ENCODE measurements around the gene BLACAT1.

Gene BLACAT1

GRCh38 chr1:205470131-205470530 is 14.3 kb upstream of the BLACAT1 start:
- no peaks in the 10 kb centered on the region; the same call in 1 of the 2 replicates for H3K27me3 ChIP-seq (replicated peaks; ENCODE audit: control insufficient read depth, insufficient read depth, low read length)
- TF ChIP-seq CTCF (IDR thresholded peaks at IDR 0.05; ENCODE audit: insufficient read depth, low read length, poor library complexity, severe bottlenecking): no peak

GRCh38 chr1:205466595-205467220 is 10.9 kb upstream of the BLACAT1 start:
- no peaks in the 10 kb centered on the region; the same call in 1 of the 2 replicates for H3K27me3 ChIP-seq (replicated peaks; ENCODE audit: control insufficient read depth, insufficient read depth, low read length)

More at GRCh38 chr1:205470131-205470530, 14.3 kb upstream of the BLACAT1 start:
- Histone ChIP-seq H3K36me3 (ENCODE audit: control insufficient read depth, insufficient read depth, low read length) (no peaks in the 10 kb centered on the region), H3K4me3 (replicated peaks; ENCODE audit: low read depth, low read length) (no peak overlapping the region)
- no peak for DNase-seq (ENCODE audit: extremely low read depth, insufficient read length)

GRCh38 chr1:205465392-205465791 is 9.5 kb upstream of the BLACAT1 start:
- Histone ChIP-seq H3K4me3 (replicated peaks; ENCODE audit: low read depth, low read length) (no peak overlapping the region), H3K36me3 (ENCODE audit: control insufficient read depth, insufficient read depth, low read length) (no peaks in the 10 kb centered on the region), H3K27me3 (replicated peaks; ENCODE audit: control insufficient read depth, insufficient read depth, low read length) (no peaks in the 10 kb centered on the region; the same call in none of the 2 replicates)
- TF ChIP-seq CTCF (IDR thresholded peaks at IDR 0.05; ENCODE audit: insufficient read depth, low read length, poor library complexity, severe bottlenecking): no peak
- no peak for DNase-seq (ENCODE audit: extremely low read depth, insufficient read length)

More at GRCh38 chr1:205466595-205467220, 10.9 kb upstream of the BLACAT1 start:
- DNase-seq (ENCODE audit: extremely low read depth, insufficient read length): no peak
- H3K36me3 ChIP-seq (ENCODE audit: control insufficient read depth, insufficient read depth, low read length): no peaks in the 10 kb centered on the region
- TF ChIP-seq CTCF (IDR thresholded peaks at IDR 0.05; ENCODE audit: insufficient read depth, low read length, poor library complexity, severe bottlenecking): no peak
- H3K4me3 ChIP-seq (replicated peaks; ENCODE audit: low read depth, low read length): no peak overlapping the region

DNA sequence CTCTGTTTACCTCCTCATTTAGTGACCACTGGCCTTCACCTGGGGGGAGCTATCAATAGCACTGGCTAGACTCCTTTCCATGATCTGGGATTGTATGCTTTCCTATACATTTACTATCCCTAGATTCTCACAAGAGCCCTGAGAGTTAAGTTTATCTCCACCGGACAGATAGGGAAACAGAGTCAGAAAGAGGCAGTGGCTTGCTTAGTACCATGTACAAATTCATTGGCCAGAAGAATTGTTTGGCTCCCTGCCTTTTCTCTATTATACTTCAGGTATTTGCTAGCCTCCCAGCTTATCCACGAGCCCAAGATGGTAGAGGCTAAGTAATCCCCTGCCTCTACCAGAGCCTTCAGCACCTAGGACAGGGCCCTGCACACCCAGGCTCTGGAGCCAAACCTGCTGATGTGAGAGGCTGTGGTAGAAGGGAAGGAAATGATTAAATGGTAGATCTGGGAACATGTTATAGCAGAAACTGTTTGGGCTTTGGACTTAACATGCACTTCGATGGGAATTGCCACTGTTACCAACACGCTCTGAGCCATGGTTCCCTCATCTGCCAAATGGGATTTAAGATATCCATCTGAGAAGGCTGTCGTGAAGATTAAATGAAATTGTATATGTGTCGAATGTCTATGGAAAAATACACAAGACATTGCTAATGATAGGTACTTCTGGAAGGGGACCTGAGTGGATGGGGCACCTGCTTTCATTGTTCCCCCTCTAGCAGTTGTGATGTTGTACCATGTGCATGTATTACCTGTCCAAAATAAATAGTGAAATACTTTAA is 3.1 kb upstream of the BLACAT1 start:
- Histone ChIP-seq H3K36me3 (ENCODE audit: control insufficient read depth, insufficient read depth, low read length) (no peaks in the 10 kb centered on the region), H3K4me3 (replicated peaks; ENCODE audit: low read depth, low read length) (no peak overlapping the region), H3K27me3 (replicated peaks; ENCODE audit: control insufficient read depth, insufficient read depth, low read length) (peaks cover 6% of the 10 kb centered on the region)
- no peak for TF ChIP-seq CTCF (IDR thresholded peaks at IDR 0.05; ENCODE audit: insufficient read depth, low read length, poor library complexity, severe bottlenecking)
- DNase-seq (ENCODE audit: extremely low read depth, insufficient read length): no peak

GRCh38 chr1:205456868-205457745 is 1.3 kb upstream of the BLACAT1 start:
- no peak for TF ChIP-seq CTCF (IDR thresholded peaks at IDR 0.05; ENCODE audit: insufficient read depth, low read length, poor library complexity, severe bottlenecking)
- H3K27me3 ChIP-seq (replicated peaks; ENCODE audit: control insufficient read depth, insufficient read depth, low read length): peaks cover 8% of the 10 kb centered on the region
- H3K36me3 ChIP-seq (ENCODE audit: control insufficient read depth, insufficient read depth, low read length): no peaks in the 10 kb centered on the region
- no peak overlapping the region for H3K4me3 ChIP-seq (replicated peaks; ENCODE audit: low read depth, low read length)
- DNase-seq (ENCODE audit: extremely low read depth, insufficient read length): no peak

Data from GM06990 (cell line).